22Rv1 (cell line): Measurements from ENCODE around the gene CDH16.
A peak's percentile ranks its signal among the peaks of the same experiment; 100 is the strongest.

Experiments used
- H3K27ac ChIP-seq: fragments of 450-650 bp; 2 replicates; pipeline ENCODE4 v1.5.1; 2017
- CTCF ChIP-seq: fragments of 450-650 bp; IDR thresholded peaks from 2 replicates; pipeline ENCODE4 v1.5.1; 2017; ENCODE audit warnings: mild to moderate bottlenecking
- ZFX ChIP-seq: fragments of 450-650 bp; IDR thresholded peaks from 2 replicates; pipeline ENCODE4 v1.6.1; 2017; ENCODE audit warnings: antibody characterized with exemption, borderline replicate concordance

Gene CDH16

GRCh38 chr16:66881560-66881959 lies 37.1 kb downstream of the CDH16 start:
- H3K27ac ChIP-seq: no peak overlapping the region
- no peak for TF ChIP-seq ZFX
- TF ChIP-seq CTCF: no peak

DNA sequence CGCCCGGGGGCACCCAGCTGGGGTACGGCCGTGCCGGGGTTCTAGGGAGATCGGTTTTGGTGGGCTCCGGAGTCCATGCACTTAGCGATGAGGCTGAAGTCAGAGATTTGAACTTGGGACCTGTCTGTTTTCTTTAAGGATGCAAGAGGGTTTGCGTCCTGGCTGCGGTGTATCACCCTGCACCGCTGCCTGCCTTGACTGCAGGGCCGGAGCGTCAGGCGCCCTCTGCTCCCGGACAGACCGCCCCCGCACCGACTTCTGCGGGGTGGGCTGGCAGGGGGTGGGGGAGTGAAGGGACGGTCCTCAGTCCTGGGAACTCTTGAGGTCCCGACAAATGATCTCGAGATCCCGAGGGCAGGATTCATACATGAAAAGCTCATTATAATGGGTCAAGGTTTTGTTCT lies 37.7 kb downstream of the CDH16 start:
- no peak for TF ChIP-seq ZFX
- no peak for TF ChIP-seq CTCF
- peak overlapping the region; percentile 56 for H3K27ac ChIP-seq

GRCh38 chr16:66880288-66881013 lies 38.2 kb downstream of the CDH16 start, which contains the start of gene PDP2:
Gene PDP2, plus strand, starts transcription at chr16:66880515. Its CDS starts 3,770 bp downstream, at chr16:66884285.
- H3K27ac ChIP-seq: peak within 1 kb of the TSS; percentile 56
- TF ChIP-seq ZFX: no peak
- TF ChIP-seq CTCF: no peak

DNA sequence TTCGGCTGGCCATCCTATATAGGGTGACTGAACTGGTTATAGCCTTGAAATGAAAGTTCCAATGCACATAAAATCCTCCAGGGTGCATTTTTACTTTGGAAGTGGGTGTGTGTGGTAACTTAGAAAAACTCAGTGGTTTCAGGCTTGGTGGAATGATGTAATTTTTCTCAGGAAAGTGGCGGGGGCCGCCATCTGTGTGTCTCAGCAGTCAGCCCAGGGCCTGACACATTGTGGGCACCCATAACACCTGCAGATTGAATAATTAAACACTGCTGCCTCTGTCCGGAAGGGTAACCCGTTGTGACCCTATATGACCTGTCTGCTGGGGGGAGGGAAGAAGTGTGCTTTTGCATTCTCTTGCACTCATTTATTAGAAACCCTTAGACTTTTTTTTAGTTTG lies 40.6 kb downstream of the CDH16 start:
- H3K27ac ChIP-seq: no peak overlapping the region
- TF ChIP-seq CTCF (no peak), ZFX (no peak)

DNA sequence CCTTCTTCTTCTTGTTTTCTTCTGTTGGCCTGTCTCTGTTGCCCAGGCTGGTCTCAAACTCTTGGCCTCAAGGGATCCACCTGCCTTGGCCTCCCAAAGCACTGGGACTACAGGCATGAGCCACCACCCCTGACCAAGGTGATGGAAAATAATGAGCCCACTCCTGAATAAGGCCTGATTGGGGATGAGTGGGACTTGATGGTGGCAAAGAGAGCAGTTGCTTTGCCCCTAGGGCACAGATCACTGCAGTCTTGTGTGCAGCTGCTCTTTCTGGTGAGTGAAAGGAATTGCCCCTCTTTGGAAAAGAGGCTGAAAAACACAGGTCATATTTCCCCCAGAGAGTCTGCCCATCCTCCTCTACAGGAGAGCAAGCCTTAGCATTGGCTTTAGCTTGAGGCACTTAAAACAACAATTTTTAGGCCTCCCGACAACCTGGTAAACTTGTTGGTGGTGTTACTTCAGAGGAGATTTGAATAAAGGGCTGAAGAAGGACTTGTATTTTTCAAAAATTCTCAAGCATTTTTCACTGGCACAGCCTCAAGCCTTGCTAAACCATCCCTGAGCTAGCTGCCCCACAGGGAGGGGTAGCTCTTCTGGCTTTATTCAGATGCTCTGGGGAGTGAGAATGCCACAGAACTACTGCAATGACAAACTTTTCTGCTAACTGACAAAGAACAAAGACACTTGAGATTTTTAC lies 44.5 kb downstream of the CDH16 start:
- TF ChIP-seq CTCF: no peak
- TF ChIP-seq ZFX: no peak
- no peak overlapping the region for H3K27ac ChIP-seq

DNA sequence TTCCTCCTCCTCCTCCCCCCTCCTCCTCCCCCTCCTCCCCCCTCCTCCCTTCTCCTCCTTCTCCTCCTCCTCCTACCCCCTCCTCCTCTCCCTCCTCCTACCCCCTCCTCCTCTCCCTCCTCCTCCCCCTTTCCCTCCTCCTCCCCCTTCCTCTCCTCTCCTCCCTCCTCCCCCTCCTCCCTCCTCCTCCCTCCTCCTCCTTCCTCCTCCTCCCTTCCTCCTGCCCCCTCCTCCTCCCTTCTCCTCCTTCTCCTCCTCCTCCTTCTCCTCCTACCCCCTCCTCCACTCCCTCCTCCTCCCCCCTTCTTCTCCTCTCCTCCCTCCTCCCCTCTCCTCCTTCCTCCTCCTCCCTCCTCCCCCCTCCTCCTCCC lies 45.0 kb downstream of the CDH16 start:
- H3K27ac ChIP-seq: no peak overlapping the region
- TF ChIP-seq ZFX: no peak
- no peak for TF ChIP-seq CTCF

DNA sequence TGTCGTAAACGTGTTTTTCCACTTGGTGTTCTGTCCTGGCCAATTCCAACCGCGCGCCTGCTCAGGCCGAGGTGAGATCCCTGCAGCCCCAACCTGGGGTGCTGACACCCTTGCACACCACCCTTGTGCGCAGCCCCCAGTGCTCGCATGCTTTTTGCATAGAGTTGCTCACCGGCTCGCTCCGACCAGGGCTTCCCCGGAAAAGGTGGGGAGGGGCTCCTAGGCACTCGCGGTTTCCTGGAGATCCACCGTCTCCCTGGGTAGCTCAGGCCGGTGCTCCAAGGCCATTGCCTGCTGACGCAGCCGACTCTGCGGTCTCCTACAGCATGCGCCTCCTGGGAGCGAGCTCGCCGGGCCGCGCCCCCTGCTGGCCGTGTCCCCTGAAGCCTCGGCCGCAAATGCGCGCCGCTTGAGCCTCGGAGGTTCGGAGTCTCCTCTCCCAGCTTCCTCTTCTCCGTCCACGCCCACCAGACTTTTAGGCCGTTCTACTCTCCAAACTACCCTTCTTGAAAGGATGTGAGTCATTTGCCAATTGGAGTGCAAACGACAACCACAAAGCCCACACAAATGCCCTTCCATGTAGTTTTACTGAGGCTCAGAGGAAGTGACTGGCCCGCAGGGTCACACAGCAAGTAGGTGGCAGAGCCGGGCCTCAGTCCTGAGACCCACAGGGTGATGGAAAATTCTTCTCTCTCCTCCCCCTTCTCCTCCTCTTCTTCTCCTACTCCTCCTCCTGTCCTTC lies 45.6 kb downstream of the CDH16 start:
- no peak for TF ChIP-seq ZFX
- peak; percentile 98 for TF ChIP-seq CTCF
- H3K27ac ChIP-seq: no peak overlapping the region
